GM15510 (cell line): ENCODE results near the gene MFN2.

Experiments used
- POLR2A ChIP-seq: IDR thresholded peaks from 3 replicates; pipeline ENCODE4 v1.6.1; 2011; ENCODE audit warnings: borderline replicate concordance; ENCODE audit not compliant: insufficient read length; ENCODE audit errors: extremely low read depth

MFN2 gene

DNA sequence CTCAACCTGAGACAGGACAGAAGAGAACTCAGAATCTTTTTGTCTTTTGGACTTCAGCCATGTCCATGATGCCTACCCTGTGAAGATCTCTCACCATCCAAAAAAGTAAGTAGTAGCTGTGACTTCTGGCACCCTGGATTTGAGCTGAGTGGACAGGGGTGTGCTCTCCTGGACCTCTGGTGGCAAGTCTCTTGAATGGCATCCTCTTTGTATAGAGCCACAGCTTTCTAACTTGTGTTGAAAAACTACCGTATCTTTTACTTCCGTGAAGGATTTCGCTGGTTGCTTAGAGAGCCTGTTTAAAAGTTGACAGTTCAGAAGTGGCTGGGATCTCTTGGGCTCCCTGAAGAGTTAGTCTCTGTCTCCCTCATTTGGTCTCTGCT is 1.8 kb downstream of the MFN2 start:
- no peak for TF ChIP-seq POLR2A

DNA sequence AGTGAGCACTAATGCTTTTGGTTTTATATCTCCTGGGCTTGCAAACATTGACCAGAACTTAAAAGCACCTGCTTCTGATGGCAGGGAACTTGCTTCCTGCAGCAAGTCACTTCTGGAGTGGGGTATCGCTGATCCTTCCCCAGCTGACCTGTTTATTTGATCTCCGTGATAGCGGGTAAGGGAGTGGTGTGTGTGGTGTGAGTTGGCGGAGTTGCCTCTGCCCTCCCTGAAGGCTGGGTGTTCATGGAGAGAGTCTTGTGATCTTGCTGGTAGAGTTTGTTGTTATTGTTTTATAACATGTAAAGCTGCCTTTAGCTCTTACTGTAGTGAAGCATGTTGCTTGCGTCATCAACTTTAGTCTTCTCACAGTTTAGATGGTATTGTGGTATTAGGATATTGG is 3.9 kb downstream of the MFN2 start:
- TF ChIP-seq POLR2A, result no peak

DNA sequence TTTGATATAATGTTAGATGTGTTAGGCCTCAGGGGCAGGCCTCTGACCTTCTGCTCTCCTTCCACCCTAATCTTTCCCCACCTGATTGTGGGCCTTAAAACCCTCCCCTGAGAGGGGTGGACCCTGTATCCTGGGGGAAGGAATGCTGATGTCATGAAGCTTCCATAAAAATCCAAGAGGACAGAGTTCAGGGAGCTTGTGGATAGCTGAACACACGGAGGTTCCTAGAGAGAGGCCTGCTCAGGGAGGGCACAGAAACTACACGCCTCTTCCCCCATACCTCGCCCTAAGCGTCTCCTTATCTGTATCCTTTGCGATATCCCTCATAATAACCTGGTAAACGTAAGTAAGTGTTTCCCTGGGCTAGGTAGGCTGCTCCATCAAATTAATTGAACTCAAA is 4.3 kb downstream of the MFN2 start:
- no peak for TF ChIP-seq POLR2A

DNA sequence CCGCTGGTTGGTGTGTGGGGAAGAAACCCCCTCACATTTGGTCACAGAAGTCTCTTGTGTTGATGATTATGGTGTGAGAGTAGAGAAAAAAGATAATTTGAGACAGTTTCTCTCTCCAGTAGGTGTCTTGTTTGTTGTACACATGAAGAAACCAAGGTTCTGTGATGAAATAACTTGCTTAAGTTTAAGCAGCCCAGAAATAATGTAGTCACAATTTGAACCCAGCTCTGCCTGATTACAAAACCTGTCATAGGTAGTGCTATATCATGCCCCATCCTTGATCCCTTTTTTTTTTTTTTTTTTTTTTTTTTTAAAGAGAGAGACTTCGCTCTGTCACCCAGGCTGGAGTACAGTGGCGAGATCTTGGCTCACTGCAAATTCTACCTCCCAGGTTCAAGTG is 4.9 kb downstream of the MFN2 start:
- no peak for TF ChIP-seq POLR2A

DNA sequence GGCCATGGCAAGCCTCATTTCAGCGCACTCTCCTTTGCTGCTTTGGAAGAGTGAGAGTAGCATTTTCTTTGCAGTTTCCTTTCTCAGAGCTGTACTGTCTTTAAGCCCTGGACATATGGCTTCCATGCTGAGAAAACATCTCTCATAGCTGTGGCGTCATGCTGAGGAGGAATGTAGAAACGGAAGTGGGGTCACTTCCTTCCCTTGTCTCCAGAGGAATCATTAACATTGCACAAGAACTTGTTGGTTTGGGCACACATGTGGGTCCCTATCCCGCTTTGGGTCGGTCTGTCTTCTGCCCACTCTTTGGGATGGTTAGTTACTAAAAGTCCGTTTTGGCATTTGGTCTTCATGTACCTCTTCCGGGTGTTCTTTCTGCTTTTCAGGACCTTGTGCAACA is 5.6 kb downstream of the MFN2 start:
- TF ChIP-seq POLR2A, result no peak

DNA sequence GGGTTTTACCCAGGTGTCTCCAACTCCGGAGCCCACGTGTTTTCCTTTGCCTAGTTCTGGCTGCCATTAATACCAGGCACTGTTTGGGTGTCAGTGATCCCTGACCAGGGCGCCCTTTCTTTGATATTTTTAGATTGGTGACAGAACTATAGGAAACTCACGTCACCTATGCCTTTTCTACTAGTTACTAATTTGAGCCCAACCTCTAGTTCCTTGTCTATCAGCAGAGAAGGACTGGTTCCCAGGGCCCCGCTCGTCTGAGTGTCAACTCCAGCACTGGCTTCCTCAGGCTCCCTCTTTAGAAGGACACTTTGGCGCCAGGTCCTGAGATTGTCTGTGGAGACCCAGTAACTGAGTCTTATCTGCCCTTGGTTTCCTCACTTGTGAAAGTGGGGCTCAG is 9.4 kb downstream of the MFN2 start:
- no peak for TF ChIP-seq POLR2A

DNA sequence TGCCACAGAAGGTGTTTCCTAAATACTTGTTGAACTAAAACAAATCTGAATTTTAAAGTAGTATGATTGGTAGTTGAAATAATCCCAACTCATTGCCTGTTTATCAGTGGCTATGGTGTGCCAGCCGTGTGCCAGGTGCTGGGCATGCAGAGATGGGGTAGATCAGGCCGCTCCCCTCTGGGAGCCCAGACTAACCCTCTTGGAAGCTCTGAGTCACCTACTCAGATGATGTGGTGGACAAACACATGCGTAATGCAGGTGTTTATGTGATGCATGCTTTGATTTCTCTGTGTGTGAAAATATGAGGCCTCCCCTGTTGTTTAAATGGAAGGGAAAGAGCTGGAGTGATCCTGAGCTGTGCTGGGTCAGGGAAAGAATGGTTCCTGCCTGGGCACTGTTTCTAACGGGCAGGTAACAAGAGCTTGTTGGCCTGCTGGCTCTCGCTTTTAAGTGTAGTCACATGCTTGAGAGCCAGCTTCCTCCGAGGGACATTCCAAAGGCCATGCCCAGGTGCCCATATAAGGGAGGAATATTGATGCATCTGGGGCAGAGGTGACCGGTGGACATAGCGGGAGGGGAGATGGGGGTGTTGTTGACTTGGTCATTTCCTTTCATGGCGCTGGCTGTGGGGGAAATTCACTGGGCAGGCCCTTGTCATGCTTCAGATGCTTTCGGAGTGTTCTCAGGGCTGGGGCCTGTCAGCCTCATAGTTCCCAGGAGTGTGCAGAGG is 10.2 kb downstream of the MFN2 start:
- TF ChIP-seq POLR2A, result no peak

DNA sequence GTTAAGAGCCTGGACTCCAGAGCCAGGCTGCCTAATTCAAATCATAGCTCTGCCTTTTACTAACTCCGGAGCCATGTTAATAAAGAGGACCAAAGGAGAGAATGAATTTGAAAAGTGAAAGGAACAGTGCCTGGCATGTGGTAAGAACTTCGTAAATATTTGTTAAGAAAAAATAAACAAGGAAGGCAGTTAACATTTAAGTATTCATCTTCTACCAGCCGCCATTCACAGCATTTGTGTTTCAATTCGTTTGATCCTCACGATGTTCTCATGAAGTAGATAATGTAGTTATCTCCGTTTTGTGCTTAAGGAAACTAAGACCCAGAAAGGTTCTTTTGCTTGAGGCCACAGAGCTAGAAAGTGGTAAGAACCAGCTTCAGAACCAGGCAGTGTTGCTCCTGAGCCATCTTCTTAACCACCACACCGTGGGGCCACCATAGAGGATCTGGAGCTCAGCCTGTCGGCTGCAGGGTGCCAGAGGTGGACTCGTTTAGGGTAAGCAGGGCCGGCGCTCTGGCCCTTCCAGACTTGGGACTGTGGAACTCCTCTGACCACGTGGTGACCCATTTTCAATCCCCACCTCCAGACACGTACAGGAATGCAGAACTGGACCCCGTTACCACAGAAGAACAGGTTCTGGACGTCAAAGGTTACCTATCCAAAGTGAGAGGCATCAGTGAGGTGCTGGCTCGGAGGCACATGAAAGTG is 11.9 kb downstream of the MFN2 start:
- TF ChIP-seq POLR2A, result no peak

DNA sequence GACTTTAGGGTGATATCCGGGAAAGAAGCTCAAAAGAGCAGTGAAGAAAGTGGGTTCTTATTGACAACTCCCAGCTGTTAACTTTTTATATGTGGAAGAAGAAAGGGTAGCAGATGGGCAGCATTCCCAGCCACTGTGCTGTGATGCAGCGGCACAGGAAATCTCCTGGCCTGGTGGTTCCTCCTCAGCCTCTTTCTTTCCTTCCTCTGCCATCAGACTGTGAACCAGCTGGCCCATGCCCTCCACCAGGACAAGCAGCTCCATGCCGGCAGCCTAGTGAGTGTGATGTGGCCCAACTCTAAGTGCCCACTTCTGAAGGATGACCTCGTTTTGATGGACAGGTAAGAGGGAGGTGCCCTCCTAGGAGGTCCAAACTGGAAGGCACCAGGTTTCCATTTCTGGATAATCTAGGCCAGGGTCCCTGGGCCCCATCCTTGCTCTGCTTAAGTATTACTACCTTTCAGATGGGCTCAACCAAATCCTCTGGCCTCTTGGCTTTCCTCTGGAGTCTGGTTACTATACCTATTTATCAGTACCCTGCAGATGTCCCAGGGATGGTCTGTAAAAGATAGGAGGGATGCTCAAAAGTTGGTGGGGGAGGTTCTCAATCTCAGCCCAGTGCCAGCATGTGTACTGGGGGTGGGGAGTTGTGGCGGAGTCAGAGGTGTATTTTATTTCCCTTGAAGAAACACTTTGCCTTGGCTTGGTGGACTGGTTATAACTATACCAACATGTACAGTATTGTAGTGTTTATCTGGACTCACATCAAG is 17.0 kb downstream of the MFN2 start:
- TF ChIP-seq POLR2A, result no peak

DNA sequence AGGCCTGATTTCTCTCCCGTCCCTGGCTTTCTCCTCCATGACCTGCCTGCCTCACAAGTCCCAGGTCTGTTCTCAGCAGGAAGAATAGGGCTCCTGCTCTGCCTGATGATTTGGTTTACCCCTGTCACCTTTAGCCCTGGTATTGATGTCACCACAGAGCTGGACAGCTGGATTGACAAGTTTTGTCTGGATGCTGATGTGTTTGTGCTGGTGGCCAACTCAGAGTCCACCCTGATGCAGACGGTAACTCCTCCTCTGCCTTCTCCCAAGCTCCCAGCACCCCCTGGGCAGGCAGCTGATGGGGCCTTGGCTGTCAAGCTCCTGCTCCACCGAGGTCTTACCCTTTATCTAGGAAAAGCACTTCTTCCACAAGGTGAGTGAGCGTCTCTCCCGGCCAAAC is 18.4 kb downstream of the MFN2 start:
- TF ChIP-seq POLR2A, result no peak

DNA sequence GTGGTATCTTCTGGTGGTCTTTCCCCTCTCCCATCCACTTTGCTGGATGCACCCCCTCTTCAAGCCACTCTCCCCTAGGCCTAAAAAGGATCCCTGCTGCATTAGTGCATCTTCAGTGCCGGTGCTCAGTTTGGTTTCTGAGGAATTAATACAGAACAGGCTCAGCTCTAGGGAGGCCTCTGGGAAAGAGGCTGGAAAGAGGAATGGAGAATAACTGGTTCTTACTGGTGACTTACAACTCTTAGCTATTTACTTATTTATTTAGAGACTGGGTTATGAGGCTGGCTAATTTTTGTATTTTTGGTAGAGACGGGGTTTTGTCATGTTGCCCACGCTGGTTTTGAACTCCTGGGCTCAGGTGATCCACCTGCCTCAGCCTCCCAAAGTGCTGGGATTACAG is 19.0 kb downstream of the MFN2 start:
- no peak for TF ChIP-seq POLR2A

DNA sequence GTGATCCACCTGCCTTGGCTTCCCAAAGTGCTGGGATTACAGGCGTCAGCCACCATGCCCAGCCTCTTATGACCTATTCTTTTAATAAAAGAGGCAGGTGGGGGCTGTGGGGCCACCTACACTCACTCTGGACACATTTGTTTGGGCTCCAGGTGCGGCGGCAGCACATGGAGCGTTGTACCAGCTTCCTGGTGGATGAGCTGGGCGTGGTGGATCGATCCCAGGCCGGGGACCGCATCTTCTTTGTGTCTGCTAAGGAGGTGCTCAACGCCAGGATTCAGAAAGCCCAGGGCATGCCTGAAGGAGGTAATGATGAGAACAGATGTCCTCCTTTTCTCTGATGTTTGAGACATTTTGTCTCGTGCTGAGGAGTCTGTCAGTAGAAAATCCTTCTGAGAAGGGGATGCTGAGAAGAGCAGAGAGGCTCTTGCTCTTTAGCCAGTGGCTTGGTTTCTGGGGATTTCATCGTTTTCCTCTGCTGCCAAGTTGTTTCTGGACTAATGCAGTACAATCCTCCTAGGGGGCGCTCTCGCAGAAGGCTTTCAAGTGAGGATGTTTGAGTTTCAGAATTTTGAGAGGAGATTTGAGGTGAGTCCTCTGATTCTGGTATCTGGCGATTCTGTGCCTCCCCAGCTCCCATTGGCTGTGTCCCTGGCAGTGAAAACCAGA is 21.1 kb downstream of the MFN2 start:
- TF ChIP-seq POLR2A, result no peak

DNA sequence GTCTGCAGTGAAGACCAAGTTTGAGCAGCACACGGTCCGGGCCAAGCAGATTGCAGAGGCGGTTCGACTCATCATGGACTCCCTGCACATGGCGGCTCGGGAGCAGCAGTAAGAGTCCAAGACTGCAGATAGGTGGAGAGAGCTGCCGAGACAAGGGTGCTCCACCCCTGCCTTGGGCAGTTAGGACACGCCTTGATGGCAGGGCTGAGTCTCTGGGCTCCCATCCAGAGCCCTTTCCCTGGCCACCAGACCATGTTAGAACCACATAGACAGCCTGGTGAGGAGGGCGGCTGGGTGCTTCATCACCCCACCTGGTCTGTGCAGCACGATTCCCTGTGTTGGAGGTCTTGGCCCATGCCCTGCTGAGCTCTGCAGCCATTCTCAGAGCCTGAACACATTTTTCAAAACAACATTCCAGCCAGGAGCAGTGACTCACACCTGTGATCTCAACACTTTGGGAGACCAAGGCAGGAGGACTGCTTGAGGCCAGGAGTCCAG is 21.8 kb downstream of the MFN2 start:
- no peak for TF ChIP-seq POLR2A

DNA sequence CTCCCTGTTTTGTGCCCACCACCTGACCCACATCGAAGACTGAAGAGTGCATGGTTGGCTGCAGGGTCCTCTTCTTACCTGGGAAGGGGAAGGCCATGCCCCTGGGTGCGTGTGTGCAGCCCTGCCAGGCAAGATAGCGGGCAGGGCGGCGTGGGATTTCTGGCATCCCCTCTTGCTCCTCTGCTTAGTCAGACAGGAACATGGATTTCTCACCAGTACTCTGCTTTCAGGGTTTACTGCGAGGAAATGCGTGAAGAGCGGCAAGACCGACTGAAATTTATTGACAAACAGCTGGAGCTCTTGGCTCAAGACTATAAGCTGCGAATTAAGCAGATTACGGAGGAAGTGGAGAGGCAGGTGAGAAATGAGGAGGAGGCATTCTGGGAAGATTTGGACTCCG is 23.5 kb downstream of the MFN2 start:
- no peak for TF ChIP-seq POLR2A
